22Rv1 (cell line): Measurements from ENCODE around the gene THBS4.

Source experiments
- CTCF ChIP-seq: fragments of 450-650 bp; IDR thresholded peaks from 2 replicates; pipeline ENCODE4 v1.5.1; 2017; ENCODE audit warnings: mild to moderate bottlenecking
- ZFX ChIP-seq: fragments of 450-650 bp; IDR thresholded peaks from 2 replicates; pipeline ENCODE4 v1.6.1; 2017; ENCODE audit warnings: antibody characterized with exemption, borderline replicate concordance

GRCh38 chr5:80077051-80077714 is 42.0 kb downstream of the THBS4 start:
- TF ChIP-seq CTCF: no peak
- TF ChIP-seq ZFX: no peak
